Measurements from ENCODE around the gene AQP12A.
A peak's percentile ranks its signal among the peaks of the same experiment; 100 is the strongest.
"Not testable (repeated sequence)": the region's sequence is repeated elsewhere in the genome, so short reads cannot be mapped to it uniquely, and the experiment has no call there.

The AQP12A gene

GRCh38 chr2:240691631-240692420, at the start of gene AQP12A:
AQP12A (plus strand) TSS chr2:240691866; CDS start chr2:240691914, 48 bp downstream.
- DNase-seq = not testable (repeated sequence)

DNA sequence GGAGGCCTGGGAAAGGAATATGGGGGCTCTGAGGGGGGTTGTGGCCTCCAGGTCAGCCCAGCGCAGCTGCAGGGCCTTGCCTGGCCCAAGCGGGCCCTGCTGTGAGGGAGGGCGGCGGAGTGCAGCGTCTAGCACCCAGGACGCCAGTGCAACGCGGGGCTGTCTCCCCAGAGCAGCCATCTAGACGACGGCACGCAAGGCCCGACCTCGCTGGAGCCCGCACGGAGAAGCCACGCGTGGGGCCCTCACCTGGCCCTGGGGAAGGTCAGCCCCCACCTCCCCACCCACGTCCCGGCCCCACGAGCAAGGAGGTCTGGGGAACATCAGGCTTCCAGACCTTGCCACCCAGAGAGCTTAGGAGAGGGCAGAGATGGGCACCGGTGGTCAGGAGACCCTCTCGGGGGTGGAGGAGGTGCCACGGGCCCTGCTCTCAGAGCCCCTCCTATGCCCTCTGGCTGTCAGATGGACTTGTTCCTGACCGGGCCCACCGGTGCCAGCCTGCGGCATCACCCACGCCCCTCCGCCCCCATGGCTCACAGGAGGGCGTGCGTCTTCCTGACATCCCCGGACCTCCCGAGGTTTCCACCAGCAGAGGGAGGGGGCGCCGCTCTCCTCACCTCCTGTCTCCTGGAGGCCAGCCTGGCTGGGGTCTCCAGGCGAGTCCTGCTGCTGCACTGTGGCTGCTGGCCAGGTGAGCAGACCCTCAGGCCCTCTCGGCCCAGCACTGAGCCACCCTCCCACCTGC, 49.4 kb upstream of the AQP12A start:
- no peak for DNase-seq

- no peak for DNase-seq
Observed at GRCh38 chr2:240642806-240643092, 48.9 kb upstream of the AQP12A start.

- DNase-seq = no peak
Observed at GRCh38 chr2:240643093-240643810, 48.4 kb upstream of the AQP12A start.

GRCh38 chr2:240643811-240644150, 47.9 kb upstream of the AQP12A start:
- DNase-seq = no peak

- no peak for DNase-seq
Observed at GRCh38 chr2:240644171-240644651, 47.5 kb upstream of the AQP12A start.

DNA sequence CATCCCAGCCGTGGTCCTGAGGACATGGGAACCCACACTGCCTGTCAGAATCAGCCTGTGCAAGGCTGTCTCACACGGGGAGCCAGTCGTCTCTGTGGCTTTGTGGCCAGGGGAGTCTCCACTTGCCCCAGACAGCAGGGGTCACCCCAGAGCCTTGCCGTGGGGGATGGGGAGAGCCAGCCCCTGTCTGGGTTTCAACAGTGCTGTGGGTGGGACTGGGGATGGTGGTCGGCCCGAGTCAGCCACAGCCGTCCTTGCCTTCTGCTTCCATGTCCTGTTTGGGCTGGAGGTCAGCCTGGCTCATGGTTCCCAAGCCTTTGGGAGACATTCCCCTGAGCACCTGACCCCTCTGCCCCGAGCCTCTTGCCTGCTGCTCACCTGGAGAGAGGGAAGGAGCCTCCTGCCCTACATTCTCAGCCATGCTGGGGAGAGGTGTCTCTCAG, 46.8 kb upstream of the AQP12A start:
- no peak for DNase-seq

GRCh38 chr2:240645346-240645745, 46.3 kb upstream of the AQP12A start:
- no peak for DNase-seq

- DNase-seq = no peak
Observed at GRCh38 chr2:240645801-240646175, 45.9 kb upstream of the AQP12A start.

DNA sequence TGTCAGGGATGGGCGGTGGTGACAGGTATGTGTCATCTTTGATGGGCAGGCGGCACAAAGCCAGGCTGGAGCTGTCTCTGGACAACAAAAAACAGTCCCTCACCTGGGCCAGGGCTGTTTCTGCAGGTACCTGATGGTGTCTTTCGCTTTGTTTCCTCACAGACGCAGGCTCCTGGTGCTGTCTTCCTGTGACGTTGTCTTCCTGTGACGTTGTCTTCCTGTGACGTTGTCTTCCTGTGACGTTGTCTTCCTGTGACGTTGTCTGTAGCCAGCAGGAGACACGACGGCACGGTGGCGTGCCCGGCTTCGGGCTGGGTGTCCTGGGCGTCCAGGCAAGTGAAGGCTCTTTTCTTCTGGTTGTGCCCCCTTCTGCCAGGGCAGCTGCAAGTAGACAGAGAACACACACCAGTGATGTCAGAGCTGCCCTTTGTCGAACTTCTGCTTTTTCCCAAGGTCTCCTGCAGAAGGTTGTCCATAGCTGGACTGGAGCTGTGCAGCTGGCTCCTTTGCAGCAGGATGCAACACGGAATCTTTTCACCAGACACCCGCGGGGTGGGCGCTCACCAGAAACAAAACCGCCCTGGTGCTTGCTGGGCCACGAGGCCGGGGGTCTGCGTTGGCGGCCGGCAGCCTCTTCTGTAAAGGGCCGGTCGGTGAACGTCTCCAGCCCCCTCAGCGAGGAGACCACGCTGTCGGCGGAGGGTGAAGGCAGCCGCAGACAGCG, 45.3 kb upstream of the AQP12A start:
- DNase-seq = peak; percentile 75

DNA sequence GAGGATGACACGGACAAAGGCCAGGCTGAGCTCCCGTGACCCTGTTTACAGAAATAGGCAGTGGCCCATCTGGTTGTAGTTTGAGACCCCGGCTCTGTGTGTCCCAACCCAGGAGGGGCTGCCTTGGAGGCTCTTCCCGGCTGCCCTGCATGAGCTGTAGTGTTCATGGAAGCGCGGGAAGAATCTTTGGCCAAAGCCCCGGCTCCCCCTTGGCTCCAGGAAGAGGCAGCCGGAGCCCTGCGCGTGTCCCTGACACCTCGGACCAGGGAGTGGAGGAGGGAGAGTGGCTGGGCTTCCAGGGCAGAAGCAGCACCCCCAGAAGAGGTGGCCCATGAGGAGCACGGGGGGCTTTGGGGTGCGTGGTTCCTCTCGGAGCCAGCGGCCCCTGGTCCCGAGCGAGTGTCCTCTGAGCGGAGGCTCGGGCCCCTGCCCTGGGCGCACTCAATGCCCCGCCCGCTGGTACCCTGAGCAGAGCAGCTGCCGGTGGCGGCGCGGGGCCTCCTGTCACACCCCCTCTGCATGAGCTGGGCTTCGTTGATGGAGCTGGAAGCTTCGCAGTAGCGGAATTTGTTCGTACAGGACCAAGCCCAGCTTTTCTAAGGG, 44.7 kb upstream of the AQP12A start:
- DNase-seq = no peak

DNA sequence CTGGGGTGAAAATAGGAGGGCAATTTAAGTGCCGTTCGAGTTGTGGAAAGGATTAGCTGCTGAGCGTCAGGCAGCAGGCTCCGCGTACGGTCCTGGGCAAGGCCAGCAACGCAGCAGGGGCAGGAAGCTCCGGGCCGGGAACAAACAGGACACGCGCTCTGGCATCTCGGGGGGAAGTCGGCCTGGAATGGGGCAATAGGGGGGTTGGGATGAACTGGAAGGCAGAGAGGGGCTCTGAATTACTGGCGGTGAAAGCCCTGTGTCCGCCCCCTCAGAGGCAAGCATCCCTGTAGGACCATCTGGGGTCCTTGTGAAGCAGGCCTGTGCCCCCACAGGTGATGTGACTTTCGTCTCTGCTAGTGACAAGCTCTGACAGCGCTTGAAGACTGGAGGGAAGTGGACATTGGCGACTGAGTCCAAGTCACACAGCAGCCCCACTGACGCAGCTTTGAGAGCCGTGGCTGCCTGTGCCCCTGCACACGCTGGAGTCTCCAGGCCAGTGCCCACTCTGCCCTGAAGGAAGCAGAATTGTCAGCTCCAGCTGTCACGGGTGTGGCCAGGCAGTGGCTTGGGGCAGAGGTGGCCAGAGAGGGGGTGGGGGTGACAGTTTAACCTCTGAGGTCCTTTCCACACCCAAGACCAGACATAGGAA, 44.0 kb upstream of the AQP12A start:
- no peak for DNase-seq

- no peak for DNase-seq
Observed at GRCh38 chr2:240648155-240648649, 43.5 kb upstream of the AQP12A start.

DNA sequence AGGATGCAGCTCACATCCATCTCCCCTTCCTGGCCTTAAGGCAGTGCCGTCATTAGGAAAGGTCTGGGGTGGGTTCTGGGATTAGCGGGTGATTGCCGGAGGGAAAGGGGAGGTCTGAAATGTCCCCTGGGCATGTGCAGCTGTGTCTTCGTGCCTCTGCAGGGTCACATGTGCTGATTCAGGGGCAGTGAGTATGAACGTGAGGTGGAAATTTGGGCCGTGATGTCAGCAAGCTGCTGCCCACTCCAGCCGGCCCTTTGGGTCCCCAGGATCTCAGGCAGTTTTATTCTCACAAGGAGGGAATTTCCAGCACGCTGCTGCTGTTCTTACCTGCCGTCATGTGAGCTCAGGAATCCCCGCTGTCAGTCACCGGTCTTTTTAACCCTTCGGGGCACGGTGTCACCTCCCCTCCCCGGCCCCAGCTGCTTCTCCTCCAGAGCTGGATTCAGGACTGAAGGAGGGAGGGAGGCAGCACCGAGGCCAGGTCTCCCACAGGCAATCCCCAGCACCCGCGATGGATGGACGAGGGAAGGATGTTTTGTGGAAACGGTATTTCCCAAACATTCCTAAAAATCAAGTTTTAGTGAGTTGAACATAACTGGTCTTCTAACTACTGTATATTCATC, 42.9 kb upstream of the AQP12A start:
- no peak for DNase-seq

DNA sequence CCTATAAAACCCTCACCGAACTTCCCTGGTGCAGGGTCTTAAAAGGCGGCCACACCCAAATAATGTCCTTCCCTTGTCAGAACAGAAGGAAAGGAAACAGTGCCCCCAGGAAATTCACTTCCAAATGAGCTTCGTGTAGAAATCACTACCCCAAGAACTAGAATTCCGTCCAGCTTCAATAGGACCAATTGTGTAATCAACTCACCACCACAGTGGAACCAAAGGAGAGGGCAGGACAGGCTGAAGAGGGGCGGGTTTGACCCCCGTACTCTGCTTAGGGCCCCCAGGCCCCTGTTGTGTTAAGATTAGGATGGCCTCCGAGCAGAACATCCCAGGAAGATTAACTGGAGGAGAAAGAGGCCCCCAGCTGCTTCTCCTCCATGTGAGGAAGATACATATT, 42.3 kb upstream of the AQP12A start:
- no peak for DNase-seq

DNA sequence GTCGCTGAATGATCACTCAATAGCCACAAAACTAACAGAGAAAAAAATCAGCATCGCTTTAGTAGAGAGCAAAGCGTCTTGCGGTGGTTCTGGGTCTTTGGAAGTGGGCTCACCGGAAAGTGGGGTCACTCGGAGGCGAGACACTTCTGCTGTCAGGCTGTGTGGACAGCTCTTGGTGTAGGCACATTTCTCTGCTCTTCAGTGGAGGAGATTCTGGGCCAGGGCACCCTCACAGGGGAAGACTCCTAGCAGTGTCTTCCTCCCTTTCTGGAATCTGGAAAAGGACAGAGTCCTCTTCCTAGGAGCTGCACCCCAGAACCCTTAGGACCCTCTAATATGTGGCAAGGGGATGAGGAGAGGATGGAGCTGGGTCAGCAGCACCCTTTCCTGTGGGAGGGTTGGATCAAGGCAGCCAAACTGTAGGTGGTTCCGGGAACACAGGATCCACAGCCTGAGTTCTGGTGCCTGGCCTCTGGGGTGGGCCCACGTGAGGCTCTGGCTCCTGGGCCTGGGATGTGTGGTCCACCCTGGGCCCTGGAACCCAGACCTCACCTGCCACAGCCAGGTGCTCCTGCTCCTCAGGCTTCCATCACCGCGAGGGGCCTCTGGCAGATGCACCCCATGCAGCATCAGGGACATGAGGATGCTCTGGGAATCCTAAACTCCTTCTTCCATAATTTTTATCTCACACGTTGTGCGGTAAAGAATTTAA, 41.3 kb upstream of the AQP12A start:
- no peak for DNase-seq

DNA sequence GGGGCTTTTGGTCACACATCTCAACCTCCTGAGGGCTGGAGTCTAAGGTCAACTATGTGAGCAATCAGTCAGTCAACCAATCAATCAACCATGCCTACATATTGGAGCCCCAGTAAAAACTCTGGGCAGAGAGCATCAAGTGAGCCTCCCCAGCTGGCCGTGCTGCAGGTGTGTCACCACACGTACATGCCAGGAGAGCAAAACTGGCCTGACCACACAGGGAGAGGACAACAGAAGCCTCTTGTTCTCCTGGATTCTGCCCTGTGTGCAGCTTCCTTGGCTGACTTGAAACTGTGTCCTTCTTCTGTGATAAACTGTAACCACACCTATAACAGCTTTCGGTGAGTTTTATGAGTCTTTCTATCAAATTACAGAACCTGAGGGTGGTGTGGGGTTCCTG, 40.5 kb upstream of the AQP12A start:
- no peak for DNase-seq

DNA sequence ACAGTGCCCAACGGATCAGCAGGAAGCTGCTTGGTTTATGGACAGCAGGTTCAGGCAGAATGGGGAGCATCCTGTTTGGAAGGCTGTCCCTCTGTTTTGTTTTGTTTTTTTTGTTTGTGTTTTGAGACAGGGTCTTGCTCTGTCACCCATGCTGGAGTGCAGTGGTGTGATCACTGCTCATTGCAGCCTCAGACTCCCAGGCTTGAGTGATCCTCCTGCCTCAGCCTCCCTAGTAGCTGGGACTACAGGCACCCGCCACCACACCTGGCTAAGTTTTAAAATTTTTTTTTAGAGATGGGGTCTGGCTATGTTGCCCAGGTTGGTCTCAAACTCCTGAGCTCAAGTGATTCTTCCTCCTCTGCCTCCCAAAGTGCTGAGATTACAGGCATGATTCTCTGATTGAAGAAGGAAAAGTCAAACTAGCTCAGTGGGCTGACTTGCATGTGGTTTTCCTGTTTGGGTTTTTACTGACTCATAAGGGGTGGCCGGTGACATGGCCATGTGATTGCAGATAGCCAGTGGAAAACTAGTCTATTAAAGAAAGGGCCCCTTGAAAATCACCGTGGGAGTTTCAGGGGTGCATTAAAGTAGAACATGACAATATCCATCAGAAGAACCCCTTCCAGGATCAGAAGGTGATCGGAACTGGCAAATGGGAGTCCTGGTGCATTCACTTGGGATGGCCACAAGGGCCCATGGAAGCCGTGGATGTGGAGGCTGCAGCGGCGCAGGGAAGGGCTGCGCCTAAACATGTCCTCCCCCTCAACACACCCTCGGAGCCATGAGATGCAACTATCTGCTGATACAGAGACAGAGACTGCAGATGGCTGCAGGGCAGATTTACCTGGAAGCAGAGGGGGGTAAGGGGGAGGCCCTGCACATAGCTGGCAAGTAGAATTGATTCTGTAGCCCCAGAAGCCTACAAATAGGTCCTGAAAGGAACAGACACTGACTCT, 35.5 kb upstream of the AQP12A start:
- peak; percentile 12 for DNase-seq

DNA sequence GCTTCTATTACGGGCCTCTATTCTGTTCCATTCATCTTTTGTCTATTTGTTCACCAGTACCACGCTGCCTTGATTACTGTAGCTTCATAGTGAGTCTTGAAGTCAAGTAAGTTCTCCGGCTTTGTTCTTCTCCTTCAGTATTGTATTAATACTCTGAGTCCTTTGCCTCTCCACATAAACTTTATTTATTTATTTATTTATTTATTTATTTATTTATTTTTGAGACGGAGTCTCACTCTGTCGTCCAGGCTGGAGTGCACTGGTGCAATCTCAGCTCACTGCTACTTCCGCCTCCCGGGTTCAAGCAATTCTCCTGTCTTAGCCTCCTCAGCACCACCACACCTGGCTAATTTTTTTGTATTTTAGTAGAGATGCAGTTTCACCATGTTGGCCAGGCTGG, 31.8 kb upstream of the AQP12A start:
- not testable (repeated sequence) for DNase-seq

- DNase-seq = no peak
Observed at GRCh38 chr2:240662681-240663080, 29.0 kb upstream of the AQP12A start.

Data from CD4-positive, alpha-beta T cell treated with Interleukin-21 for 1 hour (primary cell).